Measurements from ENCODE around the gene HNRNPL.
"Not testable (repeated sequence)": the region's sequence is repeated elsewhere in the genome, so short reads cannot be mapped to it uniquely, and the experiment has no call there.

The HNRNPL gene

GRCh38 chr19:38821230-38821825 lies 28.5 kb downstream of the HNRNPL start:
- DNase-seq, result not testable (repeated sequence)

- no peak for DNase-seq
These were observed 30.4 kb downstream of the HNRNPL start for GRCh38 chr19:38819231-38819920.

- DNase-seq, result no peak
These were observed 32.7 kb downstream of the HNRNPL start for GRCh38 chr19:38817081-38817480.

GRCh38 chr19:38816131-38816750 lies 33.5 kb downstream of the HNRNPL start:
- DNase-seq, result no peak

- DNase-seq, result no peak
These were observed 34.5 kb downstream of the HNRNPL start for GRCh38 chr19:38815059-38816001.

- not testable (repeated sequence) for DNase-seq
These were observed 35.9 kb downstream of the HNRNPL start for GRCh38 chr19:38813932-38814331.

- no peak for DNase-seq
These were observed 36.5 kb downstream of the HNRNPL start for GRCh38 chr19:38813323-38813722.

GRCh38 chr19:38812841-38813320 lies 36.9 kb downstream of the HNRNPL start, which contains the start of gene LGALS4:
Gene LGALS4 (minus strand): TSS chr19:38812945. CDS start chr19:38812886, 59 bp downstream.
- DNase-seq, result no peak

- no peak for DNase-seq
These were observed 37.6 kb downstream of the HNRNPL start for GRCh38 chr19:38812009-38812840.

- DNase-seq, result no peak
These were observed 40.1 kb downstream of the HNRNPL start for GRCh38 chr19:38809592-38810252.

- DNase-seq, result no peak
These were observed 41.0 kb downstream of the HNRNPL start for GRCh38 chr19:38808741-38809140.

GRCh38 chr19:38807374-38808098 lies 42.2 kb downstream of the HNRNPL start:
- not testable (repeated sequence) for DNase-seq

- DNase-seq, result no peak
These were observed 43.4 kb downstream of the HNRNPL start for GRCh38 chr19:38806371-38806770.

GRCh38 chr19:38805180-38805579 lies 44.6 kb downstream of the HNRNPL start:
- DNase-seq, result no peak

- DNase-seq, result no peak
These were observed 46.2 kb downstream of the HNRNPL start for GRCh38 chr19:38803543-38803942.

- DNase-seq, result no peak
These were observed 48.3 kb downstream of the HNRNPL start for GRCh38 chr19:38801359-38802095.

- DNase-seq, result no peak
These were observed 49.0 kb downstream of the HNRNPL start for GRCh38 chr19:38800577-38801347.

GRCh38 chr19:38799104-38799503 lies 50.7 kb downstream of the HNRNPL start:
- DNase-seq, result no peak

GRCh38 chr19:38797781-38798180 lies 52.0 kb downstream of the HNRNPL start:
- DNase-seq, result not testable (repeated sequence)
